T follicular helper cell (primary cell): ENCODE data around the gene KRT5.

Experiments used
- DNase-seq: peaks from one replicate; pipeline ENCODE4 v3.0.0-alpha.2; 2020; ENCODE audit warnings: low read depth

KRT5 gene

DNA sequence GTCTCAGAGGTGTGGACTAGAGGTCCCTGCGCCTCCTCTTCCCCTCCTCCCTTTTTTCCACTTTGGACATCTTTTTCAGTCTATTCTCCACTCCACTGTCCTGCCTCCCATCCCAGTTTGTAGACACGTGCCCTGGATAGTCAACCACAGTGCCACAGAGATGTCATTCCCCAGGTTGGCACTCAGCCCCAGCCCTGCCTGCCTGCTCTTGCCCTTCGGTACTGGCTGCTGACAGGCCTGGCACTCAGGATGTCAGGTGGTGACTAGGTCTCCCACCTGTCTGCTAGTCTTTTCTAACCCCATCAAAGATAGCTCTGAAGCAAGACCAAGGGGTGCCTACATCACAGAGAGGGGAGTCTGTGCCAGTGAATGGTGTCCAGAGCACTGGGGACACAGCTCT is 16.9 kb upstream of the KRT5 start:
- no peak for DNase-seq

DNA sequence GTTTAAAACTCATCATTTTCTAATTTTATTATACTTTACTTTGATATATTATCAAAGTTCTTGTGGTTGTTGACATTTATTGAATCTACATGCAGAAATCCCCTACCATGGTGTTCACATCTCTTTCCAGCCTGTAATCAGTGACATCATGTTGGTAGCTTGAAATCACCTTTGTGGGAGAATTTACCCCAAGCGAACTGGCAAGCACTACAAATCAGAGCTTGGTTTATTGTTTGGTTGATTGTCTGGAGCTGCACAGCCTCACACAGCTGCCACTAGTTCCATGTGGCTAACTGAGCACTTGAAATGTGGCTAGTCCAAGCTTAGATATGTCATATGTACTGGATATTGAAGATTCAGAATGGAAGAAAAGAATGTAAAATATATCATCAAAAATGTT is 15.4 kb upstream of the KRT5 start:
- no peak for DNase-seq

DNA sequence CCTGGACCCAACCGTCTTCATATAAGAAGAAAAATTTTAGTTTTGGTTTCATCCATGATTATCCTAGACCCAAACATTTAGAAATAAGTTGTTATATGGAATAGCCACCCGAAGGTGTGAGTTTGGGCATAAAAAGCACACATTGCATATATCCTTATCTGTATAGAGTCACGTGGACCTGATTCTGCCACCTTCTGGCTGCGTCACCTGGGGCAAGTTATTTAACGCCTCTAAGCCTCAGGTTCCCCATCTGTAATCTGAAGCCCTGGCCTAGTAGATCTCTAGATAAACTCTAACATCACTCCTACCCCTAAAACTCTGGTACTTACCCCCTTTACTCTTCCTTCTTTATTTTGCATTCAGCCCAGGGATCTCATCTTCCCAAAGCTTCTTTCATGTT is 14.3 kb upstream of the KRT5 start:
- no peak for DNase-seq

DNA sequence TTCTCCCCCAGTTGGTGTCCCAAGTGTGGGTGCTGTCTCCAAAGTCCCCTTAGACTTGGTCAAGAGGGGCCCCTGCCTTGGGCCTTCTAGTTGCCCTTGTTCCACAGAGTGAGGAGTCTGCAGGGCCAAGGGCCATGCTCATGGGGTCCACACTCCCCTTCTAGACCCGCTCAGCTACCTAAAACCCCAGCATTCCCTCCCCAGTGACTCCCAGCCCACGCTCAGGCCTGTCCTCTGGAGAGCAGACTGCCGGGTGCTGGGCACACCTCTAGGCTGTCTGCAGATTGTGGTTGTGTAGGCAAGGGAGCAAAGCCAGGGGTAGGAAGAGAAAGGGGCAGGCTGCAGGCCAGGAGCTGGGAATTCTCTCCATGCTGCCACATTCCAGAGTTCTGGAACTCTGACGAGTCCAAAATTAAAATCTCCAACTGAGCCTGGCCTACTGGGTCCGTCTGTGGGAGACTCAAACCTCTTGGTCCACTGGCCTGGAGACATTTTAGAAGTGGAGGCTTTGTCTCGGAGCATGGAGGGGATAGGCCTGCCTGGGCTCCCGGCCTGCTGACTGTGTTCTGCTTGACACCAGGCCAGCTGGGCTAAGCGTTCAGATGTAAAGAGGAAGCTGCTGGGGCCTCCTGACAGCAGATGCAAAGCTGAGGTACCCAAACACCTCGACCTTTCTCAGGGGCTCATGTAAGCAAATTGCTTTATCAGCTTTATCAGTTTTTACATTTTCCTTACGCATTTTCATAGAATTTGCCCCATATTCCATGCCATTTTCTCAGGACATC is 13.7 kb upstream of the KRT5 start:
- DNase-seq: no peak

DNA sequence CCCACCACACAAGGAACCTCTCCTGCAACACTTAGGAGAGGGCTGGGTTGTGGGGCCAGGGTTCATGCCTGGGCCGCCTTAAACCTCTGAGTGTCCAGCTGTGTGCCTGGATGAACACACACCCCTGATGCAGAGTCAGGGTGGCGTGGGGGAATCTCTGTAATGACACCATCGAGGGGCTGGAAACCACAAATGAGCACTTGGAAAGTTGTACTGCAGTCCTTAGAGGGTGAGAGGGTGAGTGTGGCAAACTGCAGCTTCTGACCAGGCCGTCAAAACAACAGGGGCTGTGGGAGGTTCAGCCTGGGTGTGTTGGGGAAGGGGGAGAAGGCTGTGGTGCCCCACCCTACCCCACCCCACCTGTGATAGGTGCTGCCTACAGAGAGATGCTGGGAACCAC is 12.4 kb upstream of the KRT5 start:
- DNase-seq: no peak

DNA sequence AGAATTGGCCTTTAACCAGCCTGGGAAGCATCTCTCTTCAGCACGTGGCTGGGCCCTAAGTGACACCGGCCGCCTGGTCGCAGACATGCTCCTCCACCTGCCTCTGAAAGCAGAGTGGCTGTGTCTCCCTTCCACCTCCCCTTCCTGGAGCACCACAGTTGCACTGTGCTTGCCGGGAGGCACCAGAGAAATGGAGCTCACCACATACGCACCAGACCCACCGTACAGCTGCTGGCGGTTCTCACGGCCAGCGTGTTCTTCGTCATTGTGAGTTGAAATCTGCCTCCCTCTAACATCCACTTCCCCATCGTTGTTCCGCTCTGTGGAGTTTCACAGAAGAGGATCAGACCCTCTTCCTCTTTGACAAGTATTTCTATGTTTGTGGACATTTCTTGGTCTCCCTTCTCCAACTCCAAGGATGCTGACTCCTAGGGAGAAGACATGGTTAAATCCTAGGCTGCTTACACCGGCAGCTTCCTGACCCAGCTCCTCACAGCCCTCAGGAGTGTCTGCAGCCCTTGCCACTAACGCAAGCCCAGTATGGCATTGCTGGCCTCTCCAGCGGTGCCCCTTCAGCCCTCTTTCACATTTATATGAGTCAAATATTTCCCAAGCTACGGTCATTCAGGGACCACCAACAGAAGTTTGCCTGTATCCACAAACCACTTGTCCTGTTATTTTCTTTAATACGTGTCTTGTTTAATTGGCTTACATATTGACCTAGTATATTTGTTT is 11.5 kb upstream of the KRT5 start:
- no peak for DNase-seq

DNA sequence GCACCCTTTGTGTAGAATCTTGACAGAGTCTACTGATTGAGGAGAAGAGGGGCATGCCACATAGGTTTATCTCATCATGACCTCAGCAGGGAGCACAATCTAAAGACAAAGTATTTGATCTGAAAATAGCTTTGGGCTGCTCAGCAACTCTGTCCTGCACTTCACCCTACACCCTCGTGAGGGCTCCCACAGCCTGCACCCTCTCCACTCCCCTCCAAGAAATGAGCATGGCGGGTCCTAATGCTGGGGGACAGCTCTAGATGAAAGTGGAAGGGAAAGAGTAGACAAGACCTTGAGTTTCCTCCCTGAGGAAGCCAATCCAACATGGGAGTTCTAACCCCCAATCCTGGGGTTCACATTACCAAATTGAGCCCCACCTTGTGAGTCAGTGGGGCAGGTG is 10.7 kb upstream of the KRT5 start:
- no peak for DNase-seq

DNA sequence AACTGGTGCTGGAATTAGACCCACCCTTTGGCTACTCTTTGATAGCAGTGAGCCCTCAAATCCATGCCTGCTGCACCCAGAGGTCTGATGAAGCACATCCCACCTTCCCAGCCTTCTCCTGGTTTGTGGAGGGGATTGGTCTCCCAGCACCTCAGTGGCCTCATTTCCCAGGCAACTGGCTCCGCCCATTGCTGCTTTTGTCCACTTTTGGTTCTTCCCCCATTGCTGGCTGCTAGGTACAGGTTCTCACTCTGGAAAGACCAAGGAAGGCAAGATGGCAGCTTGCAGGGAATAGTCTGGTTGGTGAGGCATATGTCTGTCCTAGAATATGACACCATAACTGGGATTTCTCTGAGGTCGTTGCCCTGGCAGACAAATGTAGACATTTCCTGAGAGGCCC is 10.2 kb upstream of the KRT5 start:
- DNase-seq: no peak

DNA sequence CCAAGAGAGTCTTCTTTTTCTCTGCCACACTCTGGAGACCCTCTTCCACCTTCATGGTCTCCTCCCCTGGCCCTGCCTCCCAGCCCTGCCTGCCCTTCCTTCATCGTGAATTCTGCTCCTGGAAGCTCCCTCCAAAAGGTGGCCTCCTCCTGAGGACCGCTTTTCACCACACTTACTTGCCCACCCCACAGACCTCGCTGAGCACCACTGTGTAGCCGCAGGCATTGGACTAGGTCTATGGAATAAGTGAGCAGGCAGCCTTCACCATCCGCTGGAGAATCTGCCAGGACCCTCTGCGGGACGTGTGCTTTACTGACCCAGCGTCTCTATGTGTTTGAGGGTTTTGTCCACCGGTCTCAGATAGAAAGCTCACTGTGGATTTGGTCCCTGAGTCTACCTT is 9.7 kb upstream of the KRT5 start:
- no peak for DNase-seq

DNA sequence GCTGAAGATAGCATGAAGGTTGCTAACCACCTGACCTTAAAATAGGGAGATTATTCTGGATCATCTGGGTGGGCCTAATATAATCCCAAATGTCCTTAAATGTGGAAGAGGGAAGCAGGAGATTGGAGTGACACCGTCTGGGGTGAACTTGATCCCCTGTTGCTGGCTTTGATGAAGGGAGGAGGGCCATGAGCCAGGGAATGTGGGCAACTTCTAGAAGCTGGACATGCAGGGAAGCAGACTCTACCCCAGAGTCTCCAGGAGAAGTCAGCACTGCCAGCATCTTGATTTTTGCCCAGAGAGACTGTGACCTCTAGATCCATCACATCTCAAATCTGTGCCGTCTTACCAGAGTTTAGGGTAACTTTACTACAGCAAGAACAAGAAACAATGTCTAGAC is 9.2 kb upstream of the KRT5 start:
- DNase-seq: no peak

DNA sequence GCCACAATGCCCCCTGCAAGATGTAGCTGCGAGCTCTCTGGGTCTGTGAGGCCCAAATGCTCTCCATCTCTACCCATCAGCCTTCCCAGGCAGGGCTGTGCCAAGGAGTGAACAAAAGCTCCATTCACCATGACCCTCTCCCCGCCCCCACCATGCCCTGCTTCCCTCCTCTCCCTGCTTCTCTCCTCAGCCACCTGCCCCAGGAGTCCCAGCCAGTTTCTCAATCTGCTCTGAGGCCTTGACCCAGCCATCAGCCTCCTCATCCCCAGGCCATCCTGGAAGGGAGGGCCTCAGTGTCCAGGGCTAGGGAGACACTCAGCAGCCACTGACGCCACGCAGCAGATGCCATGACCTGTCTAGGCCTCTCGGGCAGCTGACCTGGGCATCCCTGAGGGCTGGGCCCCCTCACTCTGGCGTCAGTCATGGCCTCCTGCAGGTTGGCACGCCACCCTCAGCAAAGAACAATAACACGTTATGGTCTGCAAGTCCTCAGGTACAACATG is 8.5 kb upstream of the KRT5 start:
- DNase-seq: no peak

DNA sequence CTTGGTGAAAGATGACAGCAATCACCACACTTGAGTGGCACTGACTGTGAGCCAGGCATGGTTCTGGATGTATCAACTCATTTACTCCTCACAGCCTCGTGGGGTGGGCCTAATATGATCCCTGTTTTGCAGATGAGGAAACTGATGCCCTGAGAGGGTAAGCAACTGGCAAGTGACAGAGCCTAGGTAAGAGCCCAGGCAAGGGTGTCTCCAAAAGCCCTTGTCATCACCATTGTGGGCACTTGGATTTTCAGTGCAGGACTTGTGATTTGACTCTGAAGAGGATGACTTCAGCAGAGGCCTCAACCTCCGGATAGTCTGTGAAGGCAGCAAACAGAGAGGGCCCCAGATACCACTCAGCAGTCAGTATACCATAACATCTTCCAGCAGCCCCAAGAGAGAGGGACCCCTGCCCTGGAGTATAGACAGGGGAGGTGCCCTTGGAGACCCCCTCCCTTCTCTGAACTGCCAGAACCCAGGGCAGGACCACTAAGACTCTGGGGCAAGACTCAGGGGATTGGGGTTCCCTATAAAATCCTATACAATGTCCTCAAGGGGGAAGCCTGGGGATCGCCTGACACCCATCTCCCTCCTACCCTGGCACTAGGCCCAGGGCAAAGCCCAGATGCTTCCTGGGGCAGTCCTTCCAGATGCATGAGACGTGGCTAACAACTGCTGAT is 7.1 kb upstream of the KRT5 start:
- no peak for DNase-seq

DNA sequence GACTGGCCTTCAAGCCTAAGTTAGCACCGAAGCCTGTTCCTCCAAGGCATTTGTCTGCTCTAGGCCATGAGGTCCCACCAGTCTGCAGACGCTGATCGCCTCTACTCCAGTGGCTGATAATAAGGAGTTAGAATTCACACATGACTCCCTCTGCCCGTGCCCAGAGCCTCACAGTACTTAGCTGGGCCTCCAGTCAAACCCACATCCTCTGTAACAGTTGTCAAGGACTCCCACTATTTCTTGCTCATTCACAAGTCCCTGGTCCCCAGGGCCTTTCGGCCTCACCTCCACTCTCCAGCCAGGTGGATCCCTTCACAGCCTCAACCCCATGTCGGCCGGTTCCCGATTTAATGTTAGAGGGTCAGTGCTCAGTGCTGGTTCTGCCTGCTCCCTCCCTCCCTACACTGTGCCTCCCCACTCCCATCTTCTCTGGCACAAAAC is 6.3 kb upstream of the KRT5 start:
- no peak for DNase-seq

DNA sequence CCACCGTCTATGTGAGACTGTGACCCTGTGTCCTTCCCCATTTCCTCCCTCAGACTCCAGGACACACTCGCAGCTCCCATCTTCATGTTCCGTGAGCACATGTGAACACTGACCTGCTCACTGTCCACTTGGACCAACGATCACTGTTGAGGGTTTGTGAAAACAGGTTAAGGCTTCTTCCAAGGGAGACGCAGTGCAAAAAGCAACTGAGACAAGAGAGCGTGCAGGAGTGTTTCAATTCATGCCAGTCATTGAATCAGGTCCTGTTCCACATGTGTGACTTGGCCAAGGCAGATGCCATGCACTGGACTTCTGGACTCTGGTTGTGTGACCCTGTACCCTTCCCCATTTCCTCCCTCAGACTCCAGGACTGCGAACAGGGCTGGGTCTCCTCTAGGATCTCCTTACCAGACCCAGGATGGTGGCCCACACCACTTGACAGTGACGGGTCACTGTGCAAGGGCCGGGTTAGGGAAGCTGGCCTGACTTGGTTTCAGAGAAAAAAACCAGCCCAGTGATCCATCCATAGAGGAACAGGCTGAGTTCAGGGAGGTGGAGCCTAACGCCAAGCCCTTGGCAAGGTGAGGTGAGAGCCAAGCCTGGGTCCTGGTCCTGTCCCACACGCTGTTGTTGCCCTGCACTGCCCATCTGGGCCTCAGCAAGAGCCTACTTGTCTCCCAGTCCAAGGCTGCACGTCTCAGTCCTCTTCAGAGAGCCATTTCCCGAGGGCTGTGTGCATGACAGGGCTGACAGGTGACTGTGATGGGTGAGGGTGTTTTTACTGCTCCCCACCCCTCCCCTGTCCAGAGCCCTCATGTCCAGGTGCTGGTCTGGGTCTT is 5.7 kb upstream of the KRT5 start:
- DNase-seq: no peak

DNA sequence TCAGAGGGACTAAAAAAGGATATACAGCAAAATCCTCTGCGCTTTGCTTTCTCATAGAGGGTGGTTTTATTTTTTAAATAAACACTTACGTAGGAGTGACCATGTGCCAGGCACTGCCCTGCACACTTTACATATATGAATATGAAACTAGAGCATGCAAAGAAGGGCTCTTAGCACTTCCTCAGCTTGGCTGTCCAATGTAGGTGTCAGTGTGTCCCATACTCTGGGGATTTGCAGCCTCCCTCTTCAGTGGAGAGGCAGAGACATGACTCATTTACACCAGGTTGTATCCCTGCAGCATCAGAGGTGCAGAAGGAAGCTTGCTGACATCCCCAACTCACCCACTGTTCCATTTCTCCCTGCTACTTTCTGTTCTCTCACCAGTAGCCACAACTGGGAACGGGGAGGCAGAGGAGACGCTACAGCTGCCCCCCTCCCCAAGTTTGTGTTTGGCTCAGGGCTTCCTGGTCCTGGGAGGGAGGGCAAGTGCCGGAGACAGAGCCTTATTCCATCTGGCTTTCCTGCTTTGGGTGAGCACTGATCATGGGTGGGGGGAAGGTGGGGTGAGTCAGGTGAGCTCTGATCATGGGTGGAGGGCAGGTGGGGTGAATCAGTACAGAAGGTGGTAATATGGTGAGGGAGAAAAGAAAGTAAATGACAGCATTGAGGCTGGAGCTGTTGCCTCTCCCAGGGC is 4.9 kb upstream of the KRT5 start:
- DNase-seq: no peak

DNA sequence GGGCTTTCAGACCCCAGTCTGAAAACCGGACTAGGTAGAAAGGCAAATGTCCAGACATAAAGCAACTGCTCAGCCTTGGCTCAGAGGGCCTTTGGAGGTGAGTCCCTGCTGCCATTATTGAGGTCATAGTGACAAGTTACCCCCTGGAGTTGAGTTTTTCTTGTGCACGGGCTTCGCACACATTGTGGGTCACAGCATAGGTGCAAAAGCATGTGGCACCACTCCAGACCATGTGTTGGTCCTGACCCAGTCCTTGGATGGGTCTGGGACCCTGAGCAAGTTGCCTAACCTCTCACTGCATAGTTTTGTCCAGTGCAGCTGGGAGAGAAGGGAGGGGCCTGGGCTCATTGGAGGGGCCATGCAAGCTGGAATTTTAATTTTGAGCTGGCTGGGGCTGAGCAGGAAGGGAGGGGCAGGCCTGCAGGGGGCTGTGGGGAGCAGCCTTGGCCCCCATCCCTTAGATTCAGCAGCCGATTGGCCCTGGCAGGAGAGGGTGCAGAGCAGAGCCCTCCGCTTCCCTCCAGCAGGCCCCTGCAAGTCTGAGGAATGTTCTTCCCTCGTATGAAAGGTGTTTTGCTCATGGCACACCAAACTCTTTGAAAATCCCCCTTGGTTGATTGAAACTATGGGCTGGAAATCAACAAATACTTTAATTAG is 4.2 kb upstream of the KRT5 start:
- no peak for DNase-seq

DNA sequence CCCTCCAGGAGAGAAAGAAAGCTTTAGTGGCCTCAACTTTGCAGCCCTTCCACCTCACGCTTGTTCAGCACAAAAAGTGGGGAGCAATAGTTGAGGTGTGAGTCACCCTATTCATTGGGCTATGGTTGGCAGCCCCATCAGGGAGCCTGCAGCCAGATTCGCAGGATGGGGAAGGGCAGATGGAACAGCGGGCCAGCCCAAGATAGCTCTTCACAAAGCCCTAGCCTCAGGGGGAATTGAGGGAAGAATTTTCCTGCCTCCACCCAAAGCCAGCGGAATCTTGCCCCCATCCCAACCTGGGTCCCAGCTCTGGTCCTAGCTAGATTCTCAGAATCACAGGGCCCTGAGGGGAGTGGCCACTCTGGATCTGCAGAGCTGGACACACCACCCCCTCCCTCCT is 3.6 kb upstream of the KRT5 start:
- no peak for DNase-seq

DNA sequence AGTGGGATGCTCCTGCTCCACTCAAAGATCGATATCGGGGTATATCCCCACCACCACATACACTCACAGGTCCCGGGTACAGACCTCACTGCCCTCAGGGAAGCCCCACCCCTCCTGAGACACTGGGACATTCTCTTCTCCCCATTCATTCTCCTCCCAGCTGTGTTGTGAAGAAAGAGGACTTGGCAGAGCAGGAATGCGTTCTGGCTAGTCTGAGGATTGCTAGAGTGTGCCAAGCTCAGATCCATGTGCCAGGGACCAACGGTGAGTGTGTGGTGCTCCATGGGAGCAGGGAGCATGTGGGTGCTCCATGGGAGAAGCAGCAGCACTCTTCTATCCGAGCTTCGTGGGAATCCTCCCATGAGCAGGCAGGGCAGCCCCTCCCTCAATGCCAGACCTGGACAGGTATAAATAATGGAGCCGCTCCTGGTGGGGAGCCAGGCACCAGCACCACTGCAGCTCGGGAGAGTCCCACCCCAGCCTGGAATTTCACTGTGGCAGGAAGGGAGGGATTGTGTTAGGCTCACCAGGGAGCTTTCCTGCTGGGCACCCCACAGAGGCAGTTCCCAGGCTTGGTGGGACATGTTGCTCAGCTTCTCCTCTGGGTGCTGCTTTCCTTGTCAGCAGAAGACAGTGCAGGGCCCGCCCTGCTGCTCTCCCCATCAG is 2.3 kb upstream of the KRT5 start:
- DNase-seq: no peak

DNA sequence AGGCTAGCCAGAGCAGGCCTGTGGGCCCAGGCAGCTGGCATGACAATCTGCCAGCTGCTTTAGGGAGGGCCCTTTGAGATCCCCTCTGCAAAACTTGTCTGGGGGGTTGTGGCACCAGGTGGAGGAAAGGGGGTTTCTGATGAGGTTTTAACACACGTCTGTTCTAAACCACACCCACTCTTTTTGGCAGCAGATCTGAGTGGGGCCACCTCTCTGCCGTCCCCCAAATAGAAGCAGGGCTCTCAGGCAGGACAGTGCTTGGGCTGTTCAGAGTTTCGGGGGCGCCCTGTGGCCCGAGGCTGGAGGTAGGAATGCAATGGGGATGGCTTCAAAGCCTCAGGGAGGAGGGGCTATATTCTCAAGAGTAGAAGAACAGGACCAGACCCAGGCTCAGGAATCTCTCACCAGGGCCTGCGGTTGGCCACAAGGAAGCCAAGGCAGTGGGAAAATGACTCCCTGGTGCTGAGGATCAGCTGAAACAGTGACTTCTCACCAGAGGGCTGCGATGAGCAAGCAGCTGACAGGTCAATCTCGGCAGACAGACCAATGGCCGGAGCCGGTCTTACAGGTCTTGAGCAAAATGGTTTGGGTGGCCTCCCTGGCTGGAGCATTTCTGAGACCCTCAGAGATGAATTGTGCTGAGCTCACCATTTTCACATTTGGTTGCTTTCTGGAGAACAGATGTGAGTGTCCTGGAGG is 1.5 kb upstream of the KRT5 start:
- DNase-seq: no peak

DNA sequence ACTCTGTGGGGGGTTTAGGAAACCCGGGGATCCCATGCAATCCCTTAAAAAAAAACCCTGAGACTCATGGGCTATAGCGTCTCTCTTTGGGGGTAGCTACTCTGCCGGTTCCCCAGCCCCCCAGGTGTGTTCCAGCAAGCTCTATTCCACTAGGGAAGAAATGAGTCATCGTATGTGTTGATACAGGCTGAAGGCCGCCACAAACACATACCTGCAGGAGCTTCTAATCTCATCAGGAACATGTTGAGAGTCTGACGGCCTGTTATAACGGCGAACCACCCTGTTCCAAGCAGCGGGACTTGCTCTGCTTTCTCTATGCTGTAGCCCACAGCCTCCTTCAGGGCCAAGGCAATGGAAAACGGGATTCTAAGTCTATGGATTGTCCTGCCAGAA is 977 bp upstream of the KRT5 start:
- no peak for DNase-seq
